ENCODE results near the gene FKBP10.

Gene FKBP10

DNA sequence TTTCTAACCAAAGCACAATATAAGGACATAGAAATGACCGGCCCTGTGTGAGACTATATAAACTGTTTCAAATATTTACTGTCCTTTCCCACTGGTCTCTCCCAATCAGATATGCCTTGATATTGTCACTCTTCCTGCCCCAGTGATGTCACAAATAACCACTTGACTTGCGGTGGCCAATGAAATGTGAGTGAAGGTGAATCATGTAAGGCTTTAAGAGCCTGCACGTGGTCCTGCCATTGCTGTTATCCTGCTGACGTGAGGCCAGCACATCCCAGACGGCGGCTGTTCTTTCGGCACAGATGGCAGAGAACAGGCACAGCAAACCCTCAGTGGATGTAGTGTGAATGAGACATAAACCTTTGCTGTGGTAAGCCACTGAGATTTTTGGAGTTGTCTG, 57.8 kb downstream of the FKBP10 start:
- no peaks in the 10 kb centered on the region for H3K27me3 ChIP-seq (replicated peaks; ENCODE audit: control insufficient read depth, insufficient read depth, low read length)
- peaks cover 9% of the 10 kb centered on the region for H3K36me3 ChIP-seq (ENCODE audit: control insufficient read depth, insufficient read depth, low read length)
- no peak overlapping the region for H3K4me3 ChIP-seq (replicated peaks; ENCODE audit: low read depth, low read length)
- DNase-seq (ENCODE audit: extremely low read depth, insufficient read length) = no peak
- TF ChIP-seq, protein P1, sequence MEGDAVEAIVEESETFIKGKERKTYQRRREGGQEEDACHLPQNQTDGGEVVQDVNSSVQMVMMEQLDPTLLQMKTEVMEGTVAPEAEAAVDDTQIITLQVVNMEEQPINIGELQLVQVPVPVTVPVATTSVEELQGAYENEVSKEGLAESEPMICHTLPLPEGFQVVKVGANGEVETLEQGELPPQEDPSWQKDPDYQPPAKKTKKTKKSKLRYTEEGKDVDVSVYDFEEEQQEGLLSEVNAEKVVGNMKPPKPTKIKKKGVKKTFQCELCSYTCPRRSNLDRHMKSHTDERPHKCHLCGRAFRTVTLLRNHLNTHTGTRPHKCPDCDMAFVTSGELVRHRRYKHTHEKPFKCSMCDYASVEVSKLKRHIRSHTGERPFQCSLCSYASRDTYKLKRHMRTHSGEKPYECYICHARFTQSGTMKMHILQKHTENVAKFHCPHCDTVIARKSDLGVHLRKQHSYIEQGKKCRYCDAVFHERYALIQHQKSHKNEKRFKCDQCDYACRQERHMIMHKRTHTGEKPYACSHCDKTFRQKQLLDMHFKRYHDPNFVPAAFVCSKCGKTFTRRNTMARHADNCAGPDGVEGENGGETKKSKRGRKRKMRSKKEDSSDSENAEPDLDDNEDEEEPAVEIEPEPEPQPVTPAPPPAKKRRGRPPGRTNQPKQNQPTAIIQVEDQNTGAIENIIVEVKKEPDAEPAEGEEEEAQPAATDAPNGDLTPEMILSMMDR (IDR thresholded peaks at IDR 0.05; ENCODE audit: insufficient read depth, low read length, poor library complexity, severe bottlenecking) = no peak

DNA sequence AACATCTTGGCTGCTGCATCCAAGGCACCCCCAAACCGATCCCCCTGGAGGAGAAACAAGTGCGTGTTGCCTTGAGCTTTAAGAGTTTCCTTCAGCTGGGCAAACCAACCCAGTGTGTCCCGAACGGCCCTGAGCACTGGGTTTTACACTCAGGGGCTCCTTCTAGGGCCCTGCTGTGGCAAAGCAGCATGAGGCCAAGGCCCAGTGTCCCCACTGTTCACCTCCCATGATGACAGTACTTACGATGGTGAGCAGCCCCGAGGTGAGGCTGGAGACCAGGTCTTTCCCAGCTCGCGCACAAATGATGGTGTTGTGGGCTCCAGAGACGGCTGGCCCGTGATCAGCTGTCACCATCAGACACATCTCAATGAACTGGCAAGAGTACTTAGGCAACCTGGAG, 59.0 kb downstream of the FKBP10 start:
- H3K4me3 ChIP-seq (replicated peaks; ENCODE audit: low read depth, low read length) = no peak overlapping the region
- no peaks in the 10 kb centered on the region for H3K27me3 ChIP-seq (replicated peaks; ENCODE audit: control insufficient read depth, insufficient read depth, low read length)
- DNase-seq (ENCODE audit: extremely low read depth, insufficient read length) = no peak
- TF ChIP-seq, protein P1 (IDR thresholded peaks at IDR 0.05; ENCODE audit: insufficient read depth, low read length, poor library complexity, severe bottlenecking) = no peak
- H3K36me3 ChIP-seq (ENCODE audit: control insufficient read depth, insufficient read depth, low read length) = peaks cover 9% of the 10 kb centered on the region
